WERI-Rb-1 (cell line): Measurements from ENCODE around the gene TRIM47.

ENCODE experiments used
- DNase-seq: peaks from one replicate; pipeline ENCODE4 v3.0.0-alpha.2; 2020
- H3K27ac ChIP-seq: fragments of 250-450 bp; sonication (Bioruptor Pico); 2 replicates; pipeline ENCODE4 v1.5.1; 2020; ENCODE audit warnings: mild to moderate bottlenecking, moderate library complexity
- H3K27me3 ChIP-seq: fragments of 250-450 bp; sonication (Bioruptor Pico); 2 replicates; pipeline ENCODE4 v1.5.1; 2021; ENCODE audit warnings: mild to moderate bottlenecking, low read depth, moderate library complexity; ENCODE audit not compliant: insufficient read depth, severe bottlenecking
- H3K36me3 ChIP-seq: fragments of 250-450 bp; sonication (Bioruptor Pico); 2 replicates; pipeline ENCODE4 v1.5.1; 2020; ENCODE audit warnings: mild to moderate bottlenecking, moderate library complexity
- H3K4me3 ChIP-seq: 2 replicates; pipeline ENCODE4 v1.5.1; 2011; ENCODE audit warnings: low read depth, mild to moderate bottlenecking, control low read depth, low read length
- H3K9me3 ChIP-seq: fragments of 250-450 bp; sonication (Bioruptor Pico); 2 replicates; pipeline ENCODE4 v1.5.1; 2021; ENCODE audit warnings: mild to moderate bottlenecking, moderate library complexity; ENCODE audit not compliant: severe bottlenecking
- CTCF ChIP-seq: IDR thresholded peaks from 2 replicates; pipeline ENCODE4 v1.5.1; 2011; ENCODE audit warnings: low read depth, mild to moderate bottlenecking, control low read depth, inconsistent platforms, low read length

TRIM47 gene

GRCh38 chr17:75910699-75911098 is 32.3 kb upstream of the TRIM47 start:
- Histone ChIP-seq H3K27ac (peak overlapping the region; percentile 64), H3K4me3 (no peak overlapping the region), H3K27me3 (no peaks in the 10 kb centered on the region), H3K9me3 (no peaks in the 10 kb centered on the region), H3K36me3 (peaks cover 22% of the 10 kb centered on the region; the same call in 1 of the 2 replicates)
- peak; percentile 90 for DNase-seq
- TF ChIP-seq CTCF, result no peak

- Histone ChIP-seq H3K27me3 (no peaks in the 10 kb centered on the region), H3K4me3 (no peak overlapping the region), H3K9me3 (no peaks in the 10 kb centered on the region), H3K36me3 (peaks cover 20% of the 10 kb centered on the region; the same call in 1 of the 2 replicates), H3K27ac (peak overlapping the region; percentile 64; the same call in 1 of the 2 replicates)
- no peak for TF ChIP-seq CTCF
- DNase-seq, result no peak
Measured at GRCh38 chr17:75909812-75910274, 31.5 kb upstream of the TRIM47 start.

- Histone ChIP-seq H3K27ac (no peak overlapping the region), H3K36me3 (peaks cover 15% of the 10 kb centered on the region; the same call in 1 of the 2 replicates), H3K9me3 (no peaks in the 10 kb centered on the region), H3K27me3 (no peaks in the 10 kb centered on the region), H3K4me3 (no peak overlapping the region)
- no peak for TF ChIP-seq CTCF
- no peak for DNase-seq
Measured at GRCh38 chr17:75909051-75909811, 30.9 kb upstream of the TRIM47 start.

- H3K36me3 ChIP-seq, result peaks cover 13% of the 10 kb centered on the region
- TF ChIP-seq CTCF, result no peak
- no peaks in the 10 kb centered on the region for H3K27me3 ChIP-seq
- no peak for DNase-seq
- no peak overlapping the region for H3K4me3 ChIP-seq
- H3K9me3 ChIP-seq, result no peaks in the 10 kb centered on the region
- H3K27ac ChIP-seq, result no peak overlapping the region
Measured at GRCh38 chr17:75908201-75908600, 29.8 kb upstream of the TRIM47 start.

GRCh38 chr17:75906143-75906884 is 27.9 kb upstream of the TRIM47 start:
- no peaks in the 10 kb centered on the region for H3K9me3 ChIP-seq
- no peak overlapping the region for H3K4me3 ChIP-seq
- DNase-seq, result no peak
- H3K36me3 ChIP-seq, result peaks cover 19% of the 10 kb centered on the region
- 0 out of 2 replicates have a peak overlapping the region, but pooled peaks have one; percentile 19 for H3K27ac ChIP-seq
- TF ChIP-seq CTCF, result no peak
- H3K27me3 ChIP-seq, result no peaks in the 10 kb centered on the region
